HFFc6 (cell line): ENCODE measurements around the gene CALHM3. TPM values are rescaled to one million over a fixed set of nuclear protein-coding genes. Genes with fewer than 3 reads are reported as not detected.

ENCODE experiments used
- DNase-seq: peaks from one replicate; pipeline ENCODE4 v3.0.0-alpha.2; 2018
- H3K27ac Mint-ChIP-seq: 2 replicates; pipeline ENCODE4 v1.8.0; 2020; ENCODE audit warnings: mild to moderate bottlenecking, mixed read lengths
- H3K27me3 Mint-ChIP-seq: 2 replicates; pipeline ENCODE4 v1.8.0; 2021; ENCODE audit warnings: mild to moderate bottlenecking, moderate library complexity, mixed read lengths; ENCODE audit not compliant: insufficient read depth
- H3K36me3 Mint-ChIP-seq: 2 replicates; pipeline ENCODE4 v1.8.0; 2021; ENCODE audit warnings: low read depth, mixed read lengths
- H3K4me1 Mint-ChIP-seq: 2 replicates; pipeline ENCODE4 v1.8.0; 2020; ENCODE audit warnings: low read depth, mixed read lengths
- H3K4me3 Mint-ChIP-seq: 2 replicates; pipeline ENCODE4 v1.8.0; 2020; ENCODE audit warnings: mild to moderate bottlenecking, moderate library complexity, mixed read lengths
- H3K9me3 Mint-ChIP-seq: 2 replicates; pipeline ENCODE4 v1.8.0; 2020; ENCODE audit warnings: mild to moderate bottlenecking, mixed read lengths
- CTCF ChIP-seq: fragments of 200-600 bp; sonication (generic); IDR thresholded peaks from 2 replicates; pipeline ENCODE4 v1.5.0; 2021; ENCODE audit warnings: antibody characterized with exemption, mild to moderate bottlenecking
- total RNA-seq, 6 experiments: library from RNA; stranded (reverse); fragmentation: NEBNext Ultra II Directional; extraction: Animal tissue kit (Norgen Biotek cat#: 25700); gene quantifications; 2 replicates in 1 of 6; 3 replicates in 5 of 6; pipeline ENCODE4 v1.2.3, GENCODE V29; 2021

The CALHM3 gene
- total RNA-seq, 6 experiments from 2014 or later = 0.09 TPM; not detected in 5

- no peak overlapping the region for H3K27ac Mint-ChIP-seq
- DNase-seq = no peak
- H3K27me3 Mint-ChIP-seq = peaks cover 68% of the 10 kb centered on the region
- no peaks in the 10 kb centered on the region for H3K9me3 Mint-ChIP-seq
- no peak overlapping the region for H3K4me3 Mint-ChIP-seq
- no peaks in the 10 kb centered on the region for H3K36me3 Mint-ChIP-seq
- H3K4me1 Mint-ChIP-seq = peaks cover 2% of the 10 kb centered on the region
- no peak for TF ChIP-seq CTCF
Observed at GRCh38 chr10:103498936-103499638, 20.0 kb upstream of the CALHM3 start.

DNA sequence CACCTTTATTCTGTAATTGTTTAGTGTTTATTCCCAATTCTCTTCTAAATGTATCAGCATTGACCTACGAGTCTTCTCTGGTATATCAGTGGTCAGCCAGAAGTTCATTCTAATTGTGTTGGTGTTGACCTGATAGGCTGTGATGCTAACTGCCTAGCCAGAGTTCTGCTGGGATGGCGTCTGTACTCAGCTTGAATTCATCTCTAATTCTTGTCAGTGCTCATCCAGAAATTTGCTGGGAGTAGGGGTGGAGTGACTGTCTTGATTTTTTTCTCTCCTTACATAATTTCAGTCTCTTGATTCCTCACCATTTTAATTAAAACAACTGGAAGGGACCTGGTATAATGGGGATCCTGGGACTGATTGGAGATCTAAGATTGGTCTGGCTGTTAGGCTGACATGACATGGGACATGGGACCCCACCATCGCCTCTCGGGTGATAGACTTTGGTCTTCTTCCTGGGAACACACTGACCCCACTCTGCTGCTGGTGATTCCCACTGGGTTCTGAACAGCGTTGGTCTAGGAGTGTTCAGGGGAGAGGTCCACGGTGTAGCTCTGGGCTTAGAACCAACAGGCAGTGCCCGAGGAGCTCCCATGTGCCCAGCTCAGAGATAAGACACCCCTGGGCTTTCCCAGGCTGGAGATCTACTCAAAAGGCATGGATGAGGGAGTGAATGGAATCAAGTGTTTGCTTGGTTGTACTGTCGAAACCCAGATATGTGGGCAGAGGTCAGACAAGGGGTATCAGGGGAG, 18.3 kb upstream of the CALHM3 start:
- Mint-ChIP-seq H3K36me3 (no peaks in the 10 kb centered on the region), H3K27ac (no peak overlapping the region), H3K27me3 (peaks cover 58% of the 10 kb centered on the region), H3K4me3 (no peak overlapping the region), H3K9me3 (no peaks in the 10 kb centered on the region), H3K4me1 (peaks cover 12% of the 10 kb centered on the region)
- TF ChIP-seq CTCF = no peak
- DNase-seq = no peak

GRCh38 chr10:103495321-103495720, 16.3 kb upstream of the CALHM3 start:
- Mint-ChIP-seq H3K4me1 (peaks cover 32% of the 10 kb centered on the region), H3K27me3 (peaks cover 55% of the 10 kb centered on the region), H3K27ac (no peak overlapping the region), H3K4me3 (no peak overlapping the region), H3K9me3 (no peaks in the 10 kb centered on the region), H3K36me3 (no peaks in the 10 kb centered on the region)
- DNase-seq = no peak
- TF ChIP-seq CTCF = no peak

DNA sequence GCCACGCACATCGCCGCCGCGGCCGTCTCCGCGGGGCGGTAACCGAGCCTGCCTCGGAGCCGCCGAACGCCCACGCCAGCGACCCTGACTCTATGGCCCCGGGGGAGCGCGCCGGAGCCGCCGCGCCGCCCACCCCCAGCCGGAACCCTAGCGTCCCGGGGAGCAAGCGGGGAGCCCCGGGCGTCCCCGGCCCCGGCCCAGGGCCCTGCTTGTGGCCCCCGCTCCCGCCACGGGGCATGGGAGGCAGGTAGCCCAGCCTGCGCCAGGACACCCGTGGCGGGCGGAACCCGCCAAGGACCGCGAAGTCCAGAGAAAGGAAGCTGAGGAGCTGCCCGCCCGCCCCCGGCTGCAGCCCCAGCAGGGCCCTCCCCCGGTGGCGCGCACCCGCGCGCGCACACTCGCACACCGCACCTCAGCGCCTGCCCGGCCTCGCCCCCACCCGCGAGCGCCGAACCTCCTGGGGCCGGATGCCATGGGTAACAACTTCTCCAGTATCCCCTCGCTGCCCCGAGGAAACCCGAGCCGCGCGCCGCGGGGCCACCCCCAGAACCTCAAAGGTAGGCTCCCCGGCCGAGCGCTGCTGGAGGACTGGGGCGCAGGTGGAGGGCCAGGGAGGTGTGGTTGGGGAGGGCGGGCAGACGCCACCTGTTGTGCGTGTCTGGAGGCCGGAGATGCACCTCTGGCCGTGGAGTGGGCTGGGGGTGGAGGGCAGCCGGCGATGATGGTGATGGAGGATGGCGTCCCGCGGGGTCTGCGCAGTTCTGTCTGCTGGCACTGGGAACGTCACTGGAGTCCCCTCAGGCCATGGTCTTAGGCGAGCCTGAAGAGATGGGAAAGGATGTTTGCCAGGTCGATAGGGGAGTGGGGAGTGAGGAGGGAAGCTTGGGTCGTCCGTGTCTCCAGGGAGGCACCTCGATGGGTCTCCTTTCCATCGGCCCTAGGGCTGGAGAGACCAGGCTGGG, 15.2 kb upstream of the CALHM3 start:
- Mint-ChIP-seq H3K27ac (no peak overlapping the region), H3K4me1 (peaks cover 33% of the 10 kb centered on the region), H3K36me3 (no peaks in the 10 kb centered on the region), H3K9me3 (no peaks in the 10 kb centered on the region), H3K27me3 (peaks cover 45% of the 10 kb centered on the region), H3K4me3 (peak overlapping the region; percentile 67)
- no peak for TF ChIP-seq CTCF
- no peak for DNase-seq

GRCh38 chr10:103493362-103493915, 14.4 kb upstream of the CALHM3 start, which contains the start of gene NEURL1:
Gene NEURL1, plus strand, starts transcription at chr10:103493705. Its CDS starts 683 bp downstream, at chr10:103494388.
- H3K4me1 Mint-ChIP-seq = peaks cover 33% of the 10 kb centered on the region
- H3K9me3 Mint-ChIP-seq = no peaks in the 10 kb centered on the region
- peaks cover 38% of the 10 kb centered on the region for H3K27me3 Mint-ChIP-seq
- no peak for TF ChIP-seq CTCF
- H3K4me3 Mint-ChIP-seq = peak within 1 kb of the TSS; percentile 74
- H3K36me3 Mint-ChIP-seq = no peaks in the 10 kb centered on the region
- DNase-seq = no peak
- peak within 1 kb of the TSS; percentile 71; the same call in 1 of the 2 replicates for H3K27ac Mint-ChIP-seq
